ENCODE results near the gene TTC36.

GRCh38 chr11:118552341-118552740 is 25.1 kb downstream of the TTC36 start:
- TF ChIP-seq CTCF (IDR thresholded peaks at IDR 0.05) = no peak
- no peak for TF ChIP-seq POLR2AphosphoS5 (IDR thresholded peaks at IDR 0.05; ENCODE audit: insufficient read depth in 1 of 2, low read depth in 1 of 2)

Measured in vagina (tissue), 2 donors.